ENCODE results near the gene SMG5. TPM values are rescaled to one million over a fixed set of nuclear protein-coding genes. Genes with fewer than 3 reads are reported as not detected.

Gene SMG5
- polyA plus RNA-seq, 1 donor (not counting 4 experiments of a cell fraction or from before 2014, with no cell fraction given): 22.4 TPM

DNA sequence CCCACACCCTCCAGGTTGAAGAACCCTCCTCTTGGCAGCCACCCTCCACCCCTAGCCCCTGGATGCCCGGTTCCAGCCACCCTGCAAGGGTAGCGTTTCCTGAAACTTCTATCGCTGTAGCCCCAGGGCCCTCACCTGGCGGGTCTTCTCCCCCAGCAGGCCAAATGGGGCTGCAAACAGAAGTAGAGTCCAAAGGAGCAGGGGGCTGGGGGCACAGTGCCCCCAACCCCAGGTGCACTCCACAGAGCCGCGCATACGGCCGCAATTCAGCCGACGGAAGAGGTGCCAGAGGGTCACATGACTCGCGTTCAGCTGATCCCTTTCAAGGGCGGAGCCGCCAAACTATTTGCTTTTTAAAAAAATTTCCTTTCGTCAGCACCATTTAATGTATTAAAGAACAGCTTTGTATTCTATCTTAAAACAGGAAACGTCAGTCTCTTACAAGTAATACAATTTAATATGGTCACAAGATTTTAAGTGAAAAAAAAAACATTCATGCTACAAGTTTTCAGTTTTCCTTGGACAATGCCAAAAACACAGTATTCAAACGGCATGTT is 12.8 kb upstream of the SMG5 start, which contains the start of gene GLMP:
Gene GLMP, minus strand, starts transcription at position 289 of the 557 bp plus-strand sequence. Its CDS starts 34 bp downstream, at position 255.
- dilution Hi-C loops (cut with MboI; ENCODE audit: extremely low pct_ligation_motif_present, low sequenced_read_pairs): no loop called here
- peak within 1 kb of the TSS; percentile 78 for H3K9ac ChIP-seq (ENCODE audit: control insufficient read depth, extremely low read depth, insufficient read depth, low read length)
- H4K20me1 ChIP-seq (ENCODE audit: control insufficient read depth, extremely low read depth, insufficient read depth, low read length): no peaks in the 10 kb centered on the region
- no peaks in the 10 kb centered on the region for H3K9me3 ChIP-seq (ENCODE audit: control insufficient read depth, low read depth, low read length)
- H3K27me3 ChIP-seq (ENCODE audit: control insufficient read depth, extremely low read depth, insufficient read depth, low read length): no peaks in the 10 kb centered on the region
- no peak for FAIRE-seq
- H3K27ac ChIP-seq (ENCODE audit: control insufficient read depth, insufficient read depth, low read length): peak within 1 kb of the TSS; percentile 22
- H2AFZ ChIP-seq (ENCODE audit: control insufficient read depth, low read length): peak within 1 kb of the TSS; percentile 93
- H3K79me2 ChIP-seq (ENCODE audit: control insufficient read depth, insufficient read depth, low read length): peaks cover 2% of the 10 kb centered on the region
- DNase-seq (ENCODE audit: low read depth, low spot score): no peak
- peaks cover 8% of the 10 kb centered on the region for H3K4me1 ChIP-seq (ENCODE audit: control insufficient read depth, extremely low read depth, insufficient read depth, low read length)
- peak within 1 kb of the TSS; percentile 74 to 85 (median 81) for H3K4me3 ChIP-seq (ENCODE audit: control insufficient read depth in 2 of 3, extremely low read depth in 1 of 3, insufficient read depth in 2 of 3, low read depth in 1 of 3, low read length in 3 of 3)
- TF ChIP-seq EZH2 (IDR thresholded peaks at IDR 0.05; ENCODE audit: low read length): no peak
- TF ChIP-seq, protein P1, sequence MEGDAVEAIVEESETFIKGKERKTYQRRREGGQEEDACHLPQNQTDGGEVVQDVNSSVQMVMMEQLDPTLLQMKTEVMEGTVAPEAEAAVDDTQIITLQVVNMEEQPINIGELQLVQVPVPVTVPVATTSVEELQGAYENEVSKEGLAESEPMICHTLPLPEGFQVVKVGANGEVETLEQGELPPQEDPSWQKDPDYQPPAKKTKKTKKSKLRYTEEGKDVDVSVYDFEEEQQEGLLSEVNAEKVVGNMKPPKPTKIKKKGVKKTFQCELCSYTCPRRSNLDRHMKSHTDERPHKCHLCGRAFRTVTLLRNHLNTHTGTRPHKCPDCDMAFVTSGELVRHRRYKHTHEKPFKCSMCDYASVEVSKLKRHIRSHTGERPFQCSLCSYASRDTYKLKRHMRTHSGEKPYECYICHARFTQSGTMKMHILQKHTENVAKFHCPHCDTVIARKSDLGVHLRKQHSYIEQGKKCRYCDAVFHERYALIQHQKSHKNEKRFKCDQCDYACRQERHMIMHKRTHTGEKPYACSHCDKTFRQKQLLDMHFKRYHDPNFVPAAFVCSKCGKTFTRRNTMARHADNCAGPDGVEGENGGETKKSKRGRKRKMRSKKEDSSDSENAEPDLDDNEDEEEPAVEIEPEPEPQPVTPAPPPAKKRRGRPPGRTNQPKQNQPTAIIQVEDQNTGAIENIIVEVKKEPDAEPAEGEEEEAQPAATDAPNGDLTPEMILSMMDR (optimal IDR thresholded peaks at IDR 0.05 in 1 of 3, IDR thresholded peaks at IDR 0.05 in 1 of 3, conservative IDR thresholded peaks at IDR 0.05 in 1 of 3; ENCODE audit: extremely low read depth in 1 of 3, insufficient read depth in 2 of 3, low read length in 3 of 3): no peak
- H3K4me2 ChIP-seq (ENCODE audit: control insufficient read depth, extremely low read depth, insufficient read depth, low read depth, low read length): peak within 1 kb of the TSS; percentile 91
- H3K36me3 ChIP-seq (ENCODE audit: control insufficient read depth in 2 of 2, extremely low read depth in 1 of 2, insufficient read depth in 2 of 2, low read length in 2 of 2): peaks cover 0 to 11% of the 10 kb centered on the region in 2 experiments
- H3K9me1 ChIP-seq (ENCODE audit: control insufficient read depth, extremely low read depth, insufficient read depth, low read length): no peaks in the 10 kb centered on the region

DNA sequence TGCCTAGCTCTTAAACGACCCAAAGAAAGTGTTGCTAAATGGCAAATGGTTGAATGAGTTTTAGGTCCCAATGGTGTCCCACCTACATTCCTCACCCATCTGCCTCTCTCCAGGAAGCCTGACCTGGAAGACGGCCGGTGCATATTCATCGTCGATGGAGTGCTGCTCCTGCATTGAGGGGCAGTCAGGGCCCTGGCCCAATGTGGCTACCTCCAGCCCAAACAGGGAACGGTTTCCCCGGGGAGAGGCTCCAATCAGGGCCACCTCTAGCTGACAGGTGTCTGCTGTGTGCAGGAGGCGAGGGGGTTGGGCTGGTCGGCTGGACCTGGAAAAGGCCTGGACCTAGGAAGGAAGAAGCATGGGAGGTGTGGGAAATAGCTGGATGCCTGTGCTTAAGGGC is 11.3 kb upstream of the SMG5 start:
- H3K9me3 ChIP-seq (ENCODE audit: control insufficient read depth, low read depth, low read length): no peaks in the 10 kb centered on the region
- DNase-seq (ENCODE audit: low read depth, low spot score): no peak
- no peak overlapping the region for H3K4me3 ChIP-seq (ENCODE audit: control insufficient read depth in 2 of 3, extremely low read depth in 1 of 3, insufficient read depth in 2 of 3, low read depth in 1 of 3, low read length in 3 of 3)
- H3K27me3 ChIP-seq (ENCODE audit: control insufficient read depth, extremely low read depth, insufficient read depth, low read length): no peaks in the 10 kb centered on the region
- no peak overlapping the region for H2AFZ ChIP-seq (ENCODE audit: control insufficient read depth, low read length)
- TF ChIP-seq, protein P1 (optimal IDR thresholded peaks at IDR 0.05 in 1 of 3, IDR thresholded peaks at IDR 0.05 in 1 of 3, conservative IDR thresholded peaks at IDR 0.05 in 1 of 3; ENCODE audit: extremely low read depth in 1 of 3, insufficient read depth in 2 of 3, low read length in 3 of 3): no peak
- no peak for TF ChIP-seq EZH2 (IDR thresholded peaks at IDR 0.05; ENCODE audit: low read length)
- FAIRE-seq: no peak
- H3K4me1 ChIP-seq (ENCODE audit: control insufficient read depth, extremely low read depth, insufficient read depth, low read length): peaks cover 8% of the 10 kb centered on the region
- H3K4me2 ChIP-seq (ENCODE audit: control insufficient read depth, extremely low read depth, insufficient read depth, low read depth, low read length): no peak overlapping the region
- H3K9ac ChIP-seq (ENCODE audit: control insufficient read depth, extremely low read depth, insufficient read depth, low read length): no peak overlapping the region
- no peak overlapping the region for H3K27ac ChIP-seq (ENCODE audit: control insufficient read depth, insufficient read depth, low read length)
- H3K36me3 ChIP-seq (ENCODE audit: control insufficient read depth in 2 of 2, extremely low read depth in 1 of 2, insufficient read depth in 2 of 2, low read length in 2 of 2): peaks cover 0 to 14% of the 10 kb centered on the region in 2 experiments
- no peaks in the 10 kb centered on the region for H3K9me1 ChIP-seq (ENCODE audit: control insufficient read depth, extremely low read depth, insufficient read depth, low read length)
- no peaks in the 10 kb centered on the region for H4K20me1 ChIP-seq (ENCODE audit: control insufficient read depth, extremely low read depth, insufficient read depth, low read length)
- dilution Hi-C loops (cut with MboI; ENCODE audit: extremely low pct_ligation_motif_present, low sequenced_read_pairs): no loop called here
- peaks cover 2% of the 10 kb centered on the region for H3K79me2 ChIP-seq (ENCODE audit: control insufficient read depth, insufficient read depth, low read length)
